HuH-7.5 (cell line): Measurements from ENCODE around the gene ARHGEF10L.

Source experiments
- DNase-seq: peaks from one replicate; pipeline ENCODE4 v3.0.0; 2011; ENCODE audit warnings: low spot score

ARHGEF10L gene

DNA sequence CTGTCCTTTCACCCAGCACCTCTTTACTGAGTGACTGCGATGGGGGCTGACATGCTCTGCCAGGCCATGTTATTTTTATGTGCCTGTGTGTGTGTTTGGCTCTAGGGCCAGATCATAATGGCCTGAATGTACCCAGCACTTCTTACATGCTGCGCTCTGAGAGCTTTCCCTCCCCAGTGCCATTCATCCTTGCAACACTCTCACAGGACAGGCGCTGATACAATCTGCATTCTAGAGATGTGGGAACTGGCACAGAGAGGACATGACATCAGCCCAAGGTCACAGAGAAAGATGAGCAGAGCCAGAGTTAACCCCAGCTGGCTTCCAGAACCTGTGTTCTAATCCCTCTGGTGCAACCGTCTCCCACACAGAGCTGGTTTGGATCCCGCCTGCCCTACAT lies 54.5 kb downstream of the ARHGEF10L start:
- no peak for DNase-seq

DNA sequence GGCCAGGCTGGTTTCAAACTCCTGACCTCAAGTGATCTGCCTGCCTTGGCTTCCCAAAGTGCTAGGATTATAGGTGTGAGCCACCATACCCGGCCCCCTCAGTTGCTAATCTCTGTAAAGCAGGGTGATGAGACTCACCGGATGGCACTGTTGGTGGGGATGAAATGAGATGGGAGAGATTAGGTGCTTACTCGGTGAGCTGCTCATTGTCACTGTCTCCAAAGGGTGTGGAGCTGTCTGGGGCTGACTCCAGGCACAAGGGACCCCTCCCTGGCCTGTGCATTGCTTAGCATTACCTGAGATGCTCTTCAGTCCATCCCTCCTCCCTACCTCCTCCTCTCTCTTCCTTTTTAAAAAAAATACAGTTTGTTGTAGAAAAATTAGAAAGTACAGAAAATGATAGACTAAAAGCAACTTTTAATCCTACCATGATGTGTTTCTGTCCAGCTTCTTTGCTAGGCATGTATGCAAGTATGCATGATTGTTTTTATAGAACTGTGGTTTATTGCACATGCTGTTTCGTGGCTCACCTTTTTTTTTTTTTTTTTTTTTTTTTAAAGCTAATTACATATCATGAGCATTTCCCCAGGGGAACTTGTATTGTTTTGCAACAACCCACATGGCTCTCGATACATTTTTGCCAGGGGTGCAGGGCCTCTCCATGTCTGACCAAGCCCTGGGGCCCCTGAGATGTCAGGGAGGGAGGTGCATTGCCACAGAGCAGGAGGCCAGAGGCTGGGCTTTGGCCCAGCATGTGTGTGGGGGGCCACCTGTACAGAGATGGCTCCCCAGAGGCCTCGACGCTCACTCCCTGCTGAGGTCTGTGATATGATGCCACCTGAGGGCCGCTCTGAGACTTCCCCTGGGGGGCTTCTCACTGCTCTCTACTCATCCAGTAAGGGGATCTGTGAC lies 55.4 kb downstream of the ARHGEF10L start:
- DNase-seq = no peak

DNA sequence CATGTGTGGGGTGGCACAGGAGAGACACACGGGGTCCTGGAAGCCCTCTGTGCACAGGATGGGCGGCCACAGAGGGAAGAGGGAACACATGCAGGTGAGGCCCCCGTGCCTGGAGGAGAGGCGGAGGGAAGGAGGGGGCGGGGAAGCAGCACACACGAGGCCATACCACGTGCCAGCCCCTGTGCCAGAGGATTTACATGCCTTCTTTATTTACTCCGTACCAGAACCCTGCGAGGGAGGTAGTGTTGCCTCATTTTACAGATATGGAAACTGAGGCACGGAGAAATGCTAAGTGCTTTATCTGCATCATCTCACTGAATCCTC lies 56.1 kb downstream of the ARHGEF10L start:
- no peak for DNase-seq

DNA sequence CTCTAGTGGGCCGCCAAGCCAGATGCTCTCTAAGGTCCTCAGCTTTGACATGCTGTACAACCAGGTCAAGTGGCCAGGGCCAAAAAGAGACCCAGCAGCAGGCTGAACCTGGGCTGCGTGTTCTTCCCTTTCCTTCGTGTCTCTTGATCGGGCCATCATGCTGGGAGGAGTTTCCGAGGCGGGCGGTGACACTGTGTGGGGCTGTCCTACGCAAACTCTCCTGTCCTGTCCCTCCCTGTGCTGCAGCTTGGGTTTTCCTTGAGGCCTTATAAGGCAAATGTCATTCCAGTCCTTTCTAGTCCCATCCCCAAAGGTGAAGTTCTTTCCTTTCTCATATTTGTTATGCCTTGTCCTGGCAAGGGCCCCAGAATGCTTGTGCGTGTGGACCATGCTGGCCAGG lies 56.7 kb downstream of the ARHGEF10L start:
- DNase-seq = no peak

DNA sequence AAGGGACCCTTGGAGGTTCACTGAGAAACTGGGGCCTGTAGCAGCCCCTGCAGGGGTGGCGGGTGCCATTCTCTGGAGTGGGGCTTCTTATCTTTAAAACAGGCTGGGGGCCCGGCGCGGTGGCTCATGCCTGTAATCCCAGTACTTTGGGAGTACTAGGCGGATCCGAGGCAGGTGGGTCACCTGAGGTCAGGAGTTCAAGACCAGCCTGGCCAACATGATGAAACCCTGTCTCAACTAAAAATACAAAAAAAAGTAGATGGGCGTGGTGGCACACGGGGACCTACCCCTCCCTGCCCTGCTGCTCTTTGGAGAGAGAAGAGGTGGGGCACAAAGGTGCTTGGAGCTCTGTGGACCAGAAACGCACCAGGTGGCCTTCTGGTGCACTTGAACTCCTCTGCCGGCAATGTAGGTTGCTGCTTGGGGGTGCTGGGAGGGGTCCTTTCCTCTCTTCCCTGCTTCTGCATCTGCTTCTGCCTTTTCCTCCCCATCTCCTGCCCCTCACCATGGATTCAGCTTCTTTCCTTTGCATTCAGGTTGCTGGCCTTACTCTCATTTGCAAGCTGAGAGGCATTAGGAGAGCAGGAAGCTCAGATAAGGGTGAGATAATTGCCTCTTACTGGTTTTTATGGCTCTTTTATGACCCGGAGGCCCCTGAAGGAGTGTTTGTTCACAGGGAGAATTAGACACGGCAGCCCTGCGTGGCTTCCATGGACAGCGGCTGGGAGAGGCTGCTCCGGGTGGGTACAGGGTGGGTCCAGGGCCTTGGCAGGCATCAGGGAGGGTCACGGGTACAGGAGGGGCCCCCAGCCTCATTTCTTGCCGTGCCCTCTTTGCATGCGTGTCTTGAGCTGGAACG lies 57.4 kb downstream of the ARHGEF10L start:
- no peak for DNase-seq

DNA sequence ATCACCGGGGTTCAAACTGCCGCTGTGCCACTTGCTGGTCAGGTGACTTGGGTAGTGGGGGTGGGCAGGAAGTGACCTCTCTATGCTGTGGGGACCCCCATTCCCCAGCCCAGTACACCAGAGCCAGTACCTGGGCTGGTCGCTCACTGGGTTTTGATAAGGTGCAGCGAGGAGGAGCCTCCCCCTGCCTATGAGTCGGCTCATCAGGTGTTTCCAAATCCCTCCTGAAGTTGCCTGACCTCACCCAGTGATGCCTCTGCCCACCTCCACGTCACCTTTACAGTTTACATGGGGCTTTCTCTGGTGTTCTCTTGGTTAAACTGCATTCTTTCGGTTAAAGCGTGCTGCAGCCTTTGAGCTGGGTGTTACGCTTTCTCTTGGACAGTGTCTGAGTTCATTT lies 58.2 kb downstream of the ARHGEF10L start:
- DNase-seq = no peak

DNA sequence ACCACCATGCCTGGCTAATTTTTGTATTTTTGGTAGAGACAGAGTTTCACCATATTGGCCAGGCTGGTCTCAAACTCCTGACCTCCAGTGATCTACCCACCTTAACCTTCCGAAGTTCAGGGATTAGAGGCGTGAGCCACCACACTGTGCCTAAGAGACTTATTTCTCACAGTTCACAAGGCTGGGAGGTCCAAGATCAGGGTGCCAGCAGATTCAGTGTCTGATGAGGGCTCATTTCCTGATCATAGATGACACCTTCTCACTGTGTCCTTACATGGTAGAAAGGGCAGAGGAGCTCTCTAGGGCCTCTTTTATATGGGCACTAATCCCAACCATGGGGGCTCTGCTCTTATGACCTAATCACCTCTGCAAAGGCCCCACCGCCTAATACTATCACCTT lies 58.8 kb downstream of the ARHGEF10L start:
- no peak for DNase-seq

DNA sequence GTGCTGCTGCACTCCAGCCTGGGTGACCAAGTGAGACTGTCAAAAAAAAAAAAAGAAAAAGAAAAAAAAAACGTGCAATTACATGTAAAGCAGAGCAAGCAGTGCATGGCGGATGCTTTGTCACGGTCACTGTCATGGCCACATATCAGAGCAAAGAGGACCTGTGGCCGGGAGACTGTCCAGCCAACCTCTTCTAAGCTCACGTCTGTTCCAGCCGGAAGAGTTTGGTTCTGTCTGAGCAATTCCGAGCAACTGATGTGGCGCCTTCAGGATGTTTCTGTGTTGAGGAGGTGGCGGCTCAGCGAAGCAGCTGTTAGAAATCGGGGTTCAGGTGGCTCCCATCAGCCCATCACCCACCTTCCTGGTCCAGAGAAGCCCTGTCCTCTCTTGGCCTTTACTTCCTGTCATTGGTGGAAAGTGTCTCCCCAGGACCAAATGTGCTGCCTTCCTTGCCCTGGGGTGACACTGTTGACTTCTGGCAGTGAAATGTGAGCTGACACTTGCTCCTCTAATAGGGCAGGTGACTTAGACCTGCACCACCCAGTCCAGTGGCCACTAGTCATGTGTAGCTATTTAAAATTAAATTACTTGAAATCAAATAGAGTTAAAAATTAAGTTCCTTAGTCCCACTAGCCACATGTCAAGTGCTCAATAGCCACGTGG lies 59.9 kb downstream of the ARHGEF10L start:
- no peak for DNase-seq

DNA sequence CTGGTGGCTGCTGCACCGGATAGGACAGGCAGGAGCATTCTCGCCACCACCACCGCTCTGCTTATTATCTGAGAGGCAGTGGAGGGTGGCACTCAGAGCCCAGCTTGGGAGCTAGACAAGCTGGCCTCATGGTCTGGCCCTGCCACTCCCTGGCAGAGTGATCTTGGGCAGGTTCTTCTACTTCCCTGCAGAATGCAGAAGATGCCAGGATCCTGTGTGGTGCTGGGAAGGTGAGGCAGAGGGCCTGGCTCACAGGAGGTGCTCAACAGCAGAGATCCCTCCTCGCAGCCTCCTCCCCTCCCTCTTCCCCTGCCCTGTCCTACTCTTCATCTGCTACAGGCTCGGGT lies 60.4 kb downstream of the ARHGEF10L start:
- DNase-seq = no peak

DNA sequence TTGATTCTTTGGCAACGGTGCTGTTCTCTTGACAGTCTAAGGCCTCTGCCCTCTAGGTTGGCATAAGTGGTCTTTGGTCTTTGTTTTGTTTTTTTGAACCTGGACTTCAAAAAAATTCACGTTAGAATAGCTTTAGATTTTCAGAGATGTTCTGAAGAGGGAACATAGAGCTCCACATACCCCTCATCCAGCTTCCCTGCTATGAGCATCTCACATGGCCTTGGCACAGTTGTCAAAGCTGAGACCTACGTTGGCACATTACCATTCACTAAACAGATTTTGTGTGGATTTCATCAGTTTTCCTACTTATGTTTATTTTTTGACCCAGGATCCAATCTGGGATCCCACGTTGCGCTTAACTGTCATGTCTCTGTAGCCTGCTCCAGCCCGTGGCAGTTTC lies 60.8 kb downstream of the ARHGEF10L start:
- no peak for DNase-seq

DNA sequence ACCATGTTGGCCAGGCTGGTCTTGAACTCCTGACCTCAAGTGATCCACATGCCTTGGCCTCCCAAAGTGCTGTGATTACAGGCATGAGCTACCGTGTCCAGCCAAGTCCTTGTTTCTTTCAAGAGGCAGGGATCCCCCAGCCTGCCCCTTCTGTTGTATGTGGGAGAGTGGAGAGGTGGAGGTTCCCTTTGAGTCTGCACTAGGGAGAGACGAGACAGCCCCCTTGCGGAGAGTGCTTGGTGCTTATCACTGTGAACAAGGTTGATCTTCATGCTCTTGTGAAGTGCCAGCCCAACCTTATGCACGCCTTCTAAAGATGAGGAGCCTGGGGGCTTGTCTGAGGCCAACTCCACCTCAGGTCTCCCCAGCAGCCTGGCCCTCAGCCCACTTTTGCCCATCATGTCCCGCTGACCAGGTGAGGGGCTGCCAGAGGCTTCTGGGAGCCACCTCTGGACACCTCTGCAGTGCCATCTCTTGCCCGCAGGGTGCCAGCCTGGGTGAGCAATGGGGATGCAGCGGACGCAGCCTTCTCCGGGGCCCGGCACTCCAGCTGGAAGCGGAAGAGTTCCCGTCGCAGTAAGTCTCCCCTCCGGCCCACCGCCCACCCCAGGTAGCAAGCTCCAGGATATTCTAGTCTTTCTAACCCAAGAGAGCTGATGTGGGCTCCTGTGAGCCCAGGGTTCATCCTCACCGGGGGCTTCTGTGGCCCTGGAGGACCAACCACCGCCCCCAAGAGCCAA lies 62.3 kb downstream of the ARHGEF10L start:
- DNase-seq = no peak

DNA sequence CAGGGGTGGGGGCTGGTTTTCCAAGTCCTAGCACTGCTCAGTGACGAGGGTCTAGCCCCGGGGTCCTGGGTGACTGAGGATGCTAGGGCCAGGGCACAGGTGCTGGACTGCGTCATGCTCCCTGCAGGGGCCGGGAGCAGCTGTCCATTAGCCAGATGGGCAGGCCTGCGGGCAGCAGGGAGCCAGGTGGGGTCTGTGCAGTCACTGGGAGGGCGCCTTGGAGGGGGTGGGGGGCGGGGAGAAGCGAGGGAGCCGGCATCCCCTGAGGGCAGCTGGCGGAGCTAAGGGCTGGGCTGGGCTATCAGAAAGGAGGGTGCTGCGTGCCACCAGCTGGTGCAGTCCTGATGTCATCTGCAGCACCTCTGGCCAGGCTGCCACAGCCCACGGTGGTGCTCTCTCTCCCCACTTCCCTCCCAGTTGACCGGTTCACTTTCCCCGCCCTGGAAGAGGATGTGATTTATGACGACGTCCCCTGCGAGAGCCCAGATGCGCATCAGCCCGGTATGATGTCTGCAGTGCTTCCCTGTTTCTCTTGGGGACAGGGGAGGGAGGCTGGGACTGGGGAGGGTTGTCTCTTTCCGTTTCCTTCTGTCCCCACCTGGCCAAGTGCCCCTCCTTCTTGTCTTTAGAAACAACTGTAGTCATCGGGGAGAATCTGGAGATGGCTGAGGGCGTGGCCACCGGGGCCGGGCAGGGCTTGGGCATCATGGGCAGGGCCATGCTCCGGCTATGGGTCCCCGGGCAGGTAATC lies 63.8 kb downstream of the ARHGEF10L start:
- DNase-seq = no peak

DNA sequence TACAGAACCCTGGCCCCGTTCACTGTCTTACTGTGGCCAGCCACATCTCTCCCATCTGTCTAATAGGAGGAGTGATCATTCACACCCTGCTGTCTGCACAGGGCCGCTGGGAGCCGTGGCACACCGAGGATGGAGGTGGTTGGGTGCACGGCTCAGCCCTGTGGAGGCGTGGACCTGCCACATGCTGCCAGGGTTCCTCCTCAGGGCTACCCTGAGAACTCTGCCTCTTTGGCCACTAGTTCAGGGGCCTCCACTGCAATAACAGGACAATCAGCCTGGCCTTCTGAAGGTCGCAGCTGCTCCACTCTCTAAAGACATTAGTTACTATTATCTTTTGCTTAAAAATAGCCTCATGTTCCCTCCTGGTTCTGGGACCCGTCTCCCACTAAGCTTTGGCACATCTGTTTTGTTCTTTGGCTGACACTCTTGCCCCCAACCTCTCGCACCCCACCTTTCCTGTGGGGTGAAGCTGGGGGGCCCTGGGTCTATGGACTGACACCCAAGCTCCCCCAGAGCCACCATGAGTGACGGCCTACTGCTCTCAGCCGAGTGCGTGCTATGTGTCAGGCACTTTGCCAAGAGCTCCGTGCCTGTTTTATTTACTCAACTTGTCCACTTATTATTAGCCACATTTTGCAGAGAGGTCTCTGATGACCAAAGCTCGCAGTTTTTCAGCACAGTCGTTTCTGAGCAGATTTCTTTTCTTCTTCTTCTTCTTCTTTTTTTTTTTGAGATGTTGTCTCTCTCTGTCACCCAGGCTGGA lies 66.3 kb downstream of the ARHGEF10L start:
- no peak for DNase-seq

DNA sequence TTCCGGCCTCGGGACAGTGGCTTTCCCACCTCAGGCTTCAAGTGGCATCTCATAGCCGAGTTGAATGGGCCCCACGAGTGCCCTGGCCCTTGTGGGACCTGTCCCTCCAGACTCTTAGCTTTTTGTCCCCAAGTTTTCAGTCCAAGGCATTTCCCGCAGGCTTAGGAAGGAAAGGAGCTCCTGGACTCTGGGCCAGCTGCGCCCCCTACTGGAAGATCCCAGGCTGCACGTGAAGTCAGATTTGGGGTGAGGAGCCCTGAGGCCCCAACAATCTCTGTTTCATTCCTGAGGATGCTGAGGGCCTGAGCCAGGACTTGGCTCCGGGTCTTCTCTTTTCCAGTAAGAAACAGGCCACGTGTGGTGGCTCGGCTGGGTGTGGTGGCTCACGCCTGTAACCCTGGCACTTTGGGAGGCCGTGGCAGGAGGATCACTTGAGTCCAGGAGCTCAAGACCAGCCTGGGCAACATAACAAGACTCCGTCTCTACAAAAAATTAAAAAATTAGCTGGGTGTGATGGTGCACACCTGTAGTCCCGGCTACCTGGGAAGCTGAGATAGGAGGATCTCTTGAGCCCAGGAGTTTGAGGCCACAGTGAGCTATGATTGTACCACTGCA lies 67.4 kb downstream of the ARHGEF10L start:
- peak; percentile 66 for DNase-seq

DNA sequence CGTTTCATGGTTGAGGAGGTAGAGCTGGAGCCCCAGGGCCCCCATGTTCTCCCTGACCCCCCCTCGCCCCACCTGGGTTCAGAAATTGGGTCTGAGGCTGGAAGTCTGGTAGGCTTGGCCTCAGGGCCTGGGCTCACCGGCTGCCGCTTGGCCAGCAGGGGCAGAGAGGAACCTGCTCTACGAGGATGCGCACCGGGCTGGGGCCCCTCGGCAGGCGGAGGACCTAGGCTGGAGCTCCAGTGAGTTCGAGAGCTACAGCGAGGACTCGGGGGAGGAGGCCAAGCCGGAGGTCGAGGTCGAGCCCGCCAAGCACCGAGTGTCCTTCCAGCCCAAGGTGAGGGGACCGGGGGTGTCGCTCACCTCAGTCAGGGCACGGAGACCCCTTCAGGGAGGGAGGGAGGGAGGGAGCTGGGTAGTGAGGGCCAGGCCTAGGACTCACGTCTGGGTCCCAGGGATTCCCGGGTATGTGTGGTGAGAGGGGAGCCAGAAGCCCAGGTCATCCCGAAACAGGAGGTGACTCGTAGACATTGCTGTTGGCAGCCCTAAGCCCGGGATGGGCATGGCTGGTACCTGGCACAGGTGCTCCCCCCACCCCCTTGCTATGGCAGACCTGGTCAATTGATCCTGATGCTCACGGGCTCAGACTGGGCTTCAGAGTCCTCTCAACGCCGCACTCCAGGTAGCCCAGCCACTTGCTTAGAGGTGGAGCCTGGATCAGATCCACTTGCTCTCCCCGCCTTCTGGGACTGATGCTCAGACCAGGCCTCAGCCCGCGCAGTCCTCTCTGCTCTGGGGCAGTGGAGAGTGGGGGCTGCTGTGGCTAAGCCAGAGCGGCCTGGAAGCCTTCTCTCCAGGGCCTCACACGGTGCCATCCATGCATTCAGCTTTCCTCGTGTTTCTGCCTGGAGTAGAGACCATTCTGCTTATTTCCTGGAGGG lies 68.4 kb downstream of the ARHGEF10L start:
- DNase-seq = no peak

DNA sequence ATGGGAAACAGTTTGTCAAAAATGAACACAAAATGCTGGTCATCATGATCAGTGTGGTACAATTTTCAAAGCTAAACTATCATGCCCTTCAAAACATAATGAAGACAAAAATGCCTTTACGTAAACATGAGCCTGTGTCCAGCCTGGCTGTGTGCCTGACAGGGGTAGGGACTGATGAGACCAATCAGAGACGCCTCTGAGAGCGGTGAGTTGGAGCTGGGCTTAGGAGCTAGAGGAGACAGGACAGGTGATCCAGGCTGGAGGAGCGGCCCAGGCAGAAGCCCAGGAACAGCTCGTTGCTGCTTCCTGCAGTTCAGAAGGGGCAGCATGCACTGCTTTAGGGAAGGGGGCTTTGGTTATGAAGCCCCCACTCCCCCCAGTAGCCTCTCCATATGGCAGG lies 70.0 kb downstream of the ARHGEF10L start:
- no peak for DNase-seq

DNA sequence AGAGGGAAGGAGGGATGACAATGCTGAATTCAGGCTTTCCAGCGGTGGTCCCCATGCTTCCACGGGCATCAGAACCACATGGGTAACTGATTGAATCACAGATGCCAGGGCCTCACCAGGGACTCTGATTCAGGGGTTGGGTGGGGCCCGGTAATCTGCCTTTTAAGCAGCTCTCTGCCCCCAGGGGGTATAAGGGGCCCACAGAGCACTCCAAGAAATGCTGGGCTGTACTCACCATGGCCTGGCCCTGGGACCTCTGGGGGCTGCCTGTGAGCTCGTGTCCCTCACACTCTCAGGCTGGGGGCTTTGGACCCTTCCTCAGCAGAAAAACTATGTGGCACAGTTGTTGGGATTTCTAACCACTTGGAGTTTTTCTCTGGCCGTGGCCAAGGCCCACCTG lies 70.6 kb downstream of the ARHGEF10L start:
- no peak for DNase-seq

DNA sequence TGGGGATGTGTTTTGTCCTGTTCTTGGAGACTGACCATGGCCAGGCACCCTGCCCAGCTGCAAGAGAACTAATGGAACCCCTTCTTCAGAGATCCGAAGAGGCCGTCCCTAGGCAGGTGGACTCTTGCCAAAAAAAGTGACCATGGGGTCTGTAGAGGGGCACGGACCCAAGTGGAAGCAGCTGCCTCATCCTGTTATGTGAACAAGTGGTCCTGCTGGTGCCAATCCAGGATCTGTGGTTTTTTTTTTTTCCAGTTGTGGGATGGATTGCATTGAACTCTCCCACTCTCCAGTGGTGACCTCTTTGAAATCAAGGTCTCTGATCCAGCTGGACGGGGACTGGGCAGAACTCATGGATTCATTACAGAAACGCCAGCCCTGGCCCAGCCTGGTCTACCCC lies 71.2 kb downstream of the ARHGEF10L start:
- DNase-seq = no peak

DNA sequence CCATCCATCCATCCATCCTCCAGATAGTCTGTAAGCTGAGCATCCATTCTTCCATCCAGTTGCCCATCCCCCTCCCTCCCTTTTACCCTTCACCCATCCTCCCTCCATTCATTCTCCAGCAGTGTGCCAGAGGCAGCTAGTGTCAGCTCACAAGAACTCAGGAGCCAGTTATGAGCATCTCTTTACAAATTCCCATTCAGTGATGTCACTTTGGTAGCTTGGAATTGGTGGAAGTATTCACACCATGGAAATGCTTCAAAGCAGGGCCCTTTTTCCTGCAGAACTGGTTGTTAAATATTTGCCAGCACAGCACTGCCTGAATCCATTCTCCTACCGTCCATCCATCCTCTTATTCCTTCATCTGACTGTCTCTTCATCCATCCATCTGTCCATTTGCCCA lies 72.5 kb downstream of the ARHGEF10L start:
- DNase-seq = no peak
